A549 (cell line): ENCODE measurements around the gene RAD9A. TPM values are rescaled to one million over a fixed set of nuclear protein-coding genes. Genes with fewer than 3 reads are reported as not detected.
A peak's percentile ranks its signal among the peaks of the same experiment; 100 is the strongest.

Experiments used
- ATAC-seq, 2 experiments: fragments of 200-7000 bp in 1 of 2; fragments of >200 bp in 1 of 2; cut with Nextera tagmentation in 1 of 2; cut with Tn5 transposase in 1 of 2; 3 replicates each; pipeline versions ENCODE4 v1.8.0 to v1.9.1; 2018 to 2020; ENCODE audit warnings: mild to moderate bottlenecking in 1 of 2, moderate library complexity in 1 of 2
- CTCF ChIA-PET: fragments of 300-600 bp; sonication (Branson Sonifier 250); formaldehyde crosslinking; extraction: SDS; loops from one replicate; lab custom pipeline; 2021; ENCODE audit warnings: antibody characterized with exemption, inconsistent platforms; lab: Yijun Ruan, JAX
- POLR2A ChIA-PET: fragments of 350-600 bp; formaldehyde crosslinking; extraction: SDS; loops from one replicate; lab custom pipeline; 2021; ENCODE audit warnings: antibody characterized with exemption, inconsistent platforms; lab: Yijun Ruan, JAX
- DNase-seq, 2 experiments: peaks; one replicate each; pipeline versions ENCODE4 v3.0.0 to v3.0.0-alpha.2; 2011 to 2016; ENCODE audit warnings: low read depth in 1 of 2, low spot score in 1 of 2
- FAIRE-seq: peaks from 2 replicates; lab custom pipeline; 2011; peaks lifted over from hg19 to GRCh38; lab: Jason Lieb, UNC
- H3K27ac ChIP-seq, 2 experiments: fragments of >200 bp; sonication (Bioruptor Twin); formaldehyde crosslinking; 3 replicates each; pipeline ENCODE4 v1.5.1; 2016 to 2017
- H3K4me1 ChIP-seq: fragments of >200 bp; sonication (Bioruptor Twin); formaldehyde crosslinking; 3 replicates; pipeline ENCODE4 v1.6.1; 2016
- H3K4me2 ChIP-seq: fragments of >200 bp; sonication (Bioruptor Twin); formaldehyde crosslinking; 3 replicates; pipeline ENCODE4 v1.6.1; 2016
- H3K4me3 ChIP-seq: fragments of >200 bp; sonication (Bioruptor Twin); formaldehyde crosslinking; 3 replicates; pipeline ENCODE4 v1.5.1; 2016
- H3K9me3 ChIP-seq: fragments of >200 bp; sonication (Bioruptor Twin); formaldehyde crosslinking; 3 replicates; pipeline ENCODE4 v1.6.1; 2016
- ATOH8 ChIP-seq: fragments of 250-450 bp; sonication (Bioruptor Pico); IDR thresholded peaks from 2 replicates; pipeline ENCODE4 v1.5.0; 2020; ENCODE audit warnings: low read depth, mild to moderate bottlenecking, moderate library complexity
- BCL3 ChIP-seq: fragments of >200 bp; sonication (Bioruptor Twin); formaldehyde crosslinking; IDR thresholded peaks from 3 replicates; pipeline ENCODE4 v1.6.1; 2016
- BHLHE40 ChIP-seq: IDR thresholded peaks from 2 replicates; pipeline ENCODE4 v1.6.1; 2012; ENCODE audit warnings: low read depth, low read length, inconsistent platforms
- CBX2 ChIP-seq: fragments of 200-600 bp; sonication (generic); IDR thresholded peaks from 2 replicates; pipeline ENCODE4 v1.6.1; 2016; ENCODE audit warnings: low read depth, mild to moderate bottlenecking, borderline replicate concordance
- CBX8 ChIP-seq: fragments of 200-600 bp; sonication (generic); IDR thresholded peaks from 2 replicates; pipeline ENCODE4 v1.6.1; 2016
- CHD2 ChIP-seq: fragments of 150-350 bp; IDR thresholded peaks from 2 replicates; pipeline ENCODE4 v1.6.1; 2014; ENCODE audit warnings: low read length; ENCODE audit not compliant: partially characterized antibody
- CTCF ChIP-seq: fragments of >200 bp; sonication (Bioruptor Twin); formaldehyde crosslinking; IDR thresholded peaks from 3 replicates; pipeline ENCODE4 v1.5.1; 2016
- EHF ChIP-seq: fragments of 250-450 bp; sonication (Bioruptor Pico); IDR thresholded peaks from 2 replicates; pipeline ENCODE4 v1.5.0; 2020; ENCODE audit warnings: mild to moderate bottlenecking
- FOSB ChIP-seq: fragments of 250-450 bp; sonication (Bioruptor Pico); IDR thresholded peaks from 2 replicates; pipeline ENCODE4 v1.5.0; 2020; ENCODE audit warnings: mild to moderate bottlenecking, moderate library complexity
- HES2 ChIP-seq: fragments of >200 bp; sonication (Bioruptor Twin); formaldehyde crosslinking; IDR thresholded peaks from 2 replicates; pipeline ENCODE4 v1.6.1; 2016
- HEYL ChIP-seq: fragments of 250-450 bp; sonication (Bioruptor Pico); IDR thresholded peaks from 2 replicates; pipeline ENCODE4 v1.8.0; 2021; ENCODE audit warnings: mild to moderate bottlenecking, moderate library complexity
- HMGXB4 ChIP-seq: fragments of 250-450 bp; sonication (Bioruptor Pico); IDR thresholded peaks from 2 replicates; pipeline ENCODE4 v1.5.0; 2021; ENCODE audit warnings: mild to moderate bottlenecking, moderate library complexity, borderline replicate concordance
- HOXA7 ChIP-seq: fragments of 250-450 bp; sonication (Bioruptor Pico); IDR thresholded peaks from 2 replicates; pipeline ENCODE4 v1.5.0; 2020; ENCODE audit warnings: mild to moderate bottlenecking, moderate library complexity
- KDM5A ChIP-seq: fragments of 200-600 bp; sonication (generic); IDR thresholded peaks from 2 replicates; pipeline ENCODE4 v1.6.1; 2016; ENCODE audit warnings: antibody characterized with exemption, mild to moderate bottlenecking
- MAX ChIP-seq: IDR thresholded peaks from 2 replicates; pipeline ENCODE4 v1.6.1; 2012
- PBX3 ChIP-seq: IDR thresholded peaks from 2 replicates; pipeline ENCODE4 v1.6.1; 2012
- RAD21 ChIP-seq, 2 experiments: fragments of >200 bp in 1 of 2; sonication (Bioruptor Twin) in 1 of 2; formaldehyde crosslinking in 1 of 2; IDR thresholded peaks in 1 of 2; conservative IDR thresholded peaks in 1 of 2; 2 replicates in 1 of 2; 3 replicates in 1 of 2; pipeline ENCODE4 v1.6.1; 2012 to 2018; ENCODE audit warnings: inconsistent platforms in 1 of 2
- RCOR1 ChIP-seq: fragments of 150-350 bp; IDR thresholded peaks from 2 replicates; pipeline ENCODE4 v1.6.1; 2014; ENCODE audit warnings: antibody characterized with exemption, low read length, low read depth
- REST ChIP-seq: fragments of 200-600 bp; sonication (generic); IDR thresholded peaks from 2 replicates; pipeline ENCODE4 v1.6.1; 2016; ENCODE audit warnings: antibody characterized with exemption, mild to moderate bottlenecking, moderate library complexity
- SMC3 ChIP-seq: fragments of >200 bp; sonication (Bioruptor Twin); formaldehyde crosslinking; IDR thresholded peaks from 3 replicates; pipeline ENCODE4 v1.6.1; 2018; ENCODE audit warnings: inconsistent platforms
- USF2 ChIP-seq: fragments of 450-650 bp; IDR thresholded peaks from 2 replicates; pipeline ENCODE4 v1.6.1; 2014; ENCODE audit warnings: antibody characterized with exemption
- ZFP36 ChIP-seq: fragments of 450-650 bp; IDR thresholded peaks from 2 replicates; pipeline ENCODE4 v1.6.1; 2014; ENCODE audit warnings: borderline replicate concordance; ENCODE audit not compliant: partially characterized antibody
- ZSCAN20 ChIP-seq: fragments of 250-450 bp; sonication (Bioruptor Pico); IDR thresholded peaks from 2 replicates; pipeline ENCODE4 v1.8.0; 2022; ENCODE audit warnings: mild to moderate bottlenecking, moderate library complexity
- WGBS: methylation state at CpG from one replicate; pipeline ENCODE4 v1.1.6; 2017; ENCODE audit errors: missing lambda C conversion rate; 5-methylcytosine and 5-hydroxymethylcytosine counted together
- polyA plus RNA-seq, 4 experiments: library from polyadenylated mRNA; depleted of rRNA in 3 of 4; stranded (reverse); fragments of >200 nt; fragmentation: RNase III in 1 of 4; extraction: RNeasy Plus Mini Kit Qiagen cat#74134 plus additional on column Dnase treatment in 1 of 4; gene quantifications; 2 replicates in 3 of 4; 3 replicates in 1 of 4; pipeline ENCODE4 v1.2.3, GENCODE V29; 2011 to 2017

Gene RAD9A
- polyA plus RNA-seq, 2 of the 4 experiments (the other 2 are of a cell fraction) = 19.0 to 43.7 TPM

- TF ChIP-seq ATOH8 (CRISPR knock-in tag) = no peak
- 0 out of 3 replicates have a peak, but pooled peaks have one; percentile 51 for TF ChIP-seq BCL3
- no peak; the same call in 2 of the 3 replicates for TF ChIP-seq SMC3
- no peak for TF ChIP-seq FOSB (CRISPR knock-in tag)
- TF ChIP-seq HES2 = no peak
- TF ChIP-seq HOXA7 (CRISPR knock-in tag) = no peak
- no peak for TF ChIP-seq ZSCAN20
- no peak for TF ChIP-seq CBX8
- peak; percentile 88 for TF ChIP-seq KDM5A
- TF ChIP-seq CHD2 = no peak
- peak; percentile 78 for TF ChIP-seq MAX
- no peak for TF ChIP-seq CTCF
- peak; percentile 80 for TF ChIP-seq PBX3
- no peak for TF ChIP-seq BHLHE40
- no peak for TF ChIP-seq HEYL (CRISPR knock-in tag)
- no peak for TF ChIP-seq RAD21 (conservative IDR thresholded peaks at IDR 0.05 in 1 of 2, IDR thresholded peaks at IDR 0.05 in 1 of 2)
Observed at GRCh38 chr11:67428052-67429001, 36.5 kb downstream of the RAD9A start, which contains the start of gene RPS6KB2 (continued).

GRCh38 chr11:67429038-67429668, 37.4 kb downstream of the RAD9A start:
- ATAC-seq (peak in 1 of 2 experiments; percentile 8; a peak in 3 of 6 replicates), DNase-seq (no peak), FAIRE-seq (no peak)
- H3K27ac ChIP-seq = peak overlapping the region; percentile 77 to 94
- POLR2A ChIA-PET = interaction anchor here (0.5 to 1.6 kb wide), 5 partner anchors 10 to 815 kb away, joined by 3 to 5 read pairs (median 4); partner anchors contain the start of gene AIP
- CTCF ChIA-PET = interaction anchor here (0.7 to 1.4 kb wide), 6 partner anchors 9 to 167 kb away, joined by 3 to 6 read pairs (median 3); partner anchors contain the start of genes PPP1CA and PTPRCAP
- H3K4me2 ChIP-seq = peak overlapping the region; percentile 85
- H3K9me3 ChIP-seq = no peaks in the 10 kb centered on the region
- peaks cover 11% of the 10 kb centered on the region; the same call in 2 of the 3 replicates for H3K4me1 ChIP-seq
- peak overlapping the region; percentile 73 for H3K4me3 ChIP-seq
- 48% methylated on average over 12 of the region's 12 CpGs for WGBS
- TF ChIP-seq HMGXB4 (CRISPR knock-in tag) = no peak
- TF ChIP-seq ZFP36 = no peak
- no peak for TF ChIP-seq CBX2
- no peak for TF ChIP-seq USF2
- TF ChIP-seq RCOR1 = no peak
- TF ChIP-seq REST = no peak
- no peak for TF ChIP-seq EHF (CRISPR knock-in tag)
